Fibroblast of pulmonary artery (primary cell): ENCODE measurements around the gene MLF2.
A peak's percentile ranks its signal among the peaks of the same experiment; 100 is the strongest.

Experiments used
- DNase-seq: peaks from one replicate; pipeline ENCODE4 v3.0.0-alpha.2; 2010; ENCODE audit warnings: low read depth
- H3K4me3 ChIP-seq: replicated peaks from 2 replicates; pipeline ENCODE4 v1.5.1; 2011; ENCODE audit warnings: low read depth, mild to moderate bottlenecking, control low read depth, low read length, moderate library complexity
- TF ChIP-seq, protein P1 (sequence below): IDR thresholded peaks from 2 replicates; pipeline ENCODE4 v1.5.1; 2011; ENCODE audit warnings: mild to moderate bottlenecking, control low read depth, low read length, inconsistent platforms; ENCODE audit errors: missing control alignments

MLF2 gene

DNA sequence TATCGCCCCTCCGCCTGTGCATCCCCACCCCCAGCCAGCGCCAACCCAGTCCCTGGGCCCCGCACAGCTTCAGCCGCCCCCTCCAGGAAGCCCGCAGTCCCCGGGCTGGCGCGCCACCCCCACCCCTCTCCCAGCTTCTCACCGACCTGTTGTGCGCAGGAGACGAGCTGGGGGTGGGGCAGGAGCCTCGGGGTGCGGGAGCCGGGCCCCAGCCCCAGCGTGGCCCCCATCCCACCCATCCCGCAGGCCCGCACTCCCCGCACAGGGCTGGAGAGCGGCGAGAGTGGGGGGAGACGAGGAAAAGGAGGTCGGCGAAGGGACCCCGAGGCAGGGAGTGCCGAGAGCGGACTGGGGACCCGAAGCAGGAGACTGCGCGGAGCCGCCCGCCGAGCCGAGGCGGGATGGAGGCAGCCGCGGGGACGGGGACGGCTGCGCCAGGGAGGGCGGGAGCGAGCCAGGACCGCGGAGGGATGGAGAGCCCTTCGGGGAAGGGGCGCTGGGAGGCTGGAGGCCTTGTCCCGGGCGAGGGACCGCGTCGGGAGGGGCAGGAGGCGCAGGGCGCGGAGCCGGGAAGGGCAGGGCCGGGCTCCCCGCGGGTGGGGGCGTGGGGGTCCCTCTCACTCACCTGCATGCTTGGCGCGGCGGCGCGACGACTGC is 52.8 kb downstream of the MLF2 start:
- H3K4me3 ChIP-seq = peak overlapping the region; percentile 45
- DNase-seq = no peak

DNA sequence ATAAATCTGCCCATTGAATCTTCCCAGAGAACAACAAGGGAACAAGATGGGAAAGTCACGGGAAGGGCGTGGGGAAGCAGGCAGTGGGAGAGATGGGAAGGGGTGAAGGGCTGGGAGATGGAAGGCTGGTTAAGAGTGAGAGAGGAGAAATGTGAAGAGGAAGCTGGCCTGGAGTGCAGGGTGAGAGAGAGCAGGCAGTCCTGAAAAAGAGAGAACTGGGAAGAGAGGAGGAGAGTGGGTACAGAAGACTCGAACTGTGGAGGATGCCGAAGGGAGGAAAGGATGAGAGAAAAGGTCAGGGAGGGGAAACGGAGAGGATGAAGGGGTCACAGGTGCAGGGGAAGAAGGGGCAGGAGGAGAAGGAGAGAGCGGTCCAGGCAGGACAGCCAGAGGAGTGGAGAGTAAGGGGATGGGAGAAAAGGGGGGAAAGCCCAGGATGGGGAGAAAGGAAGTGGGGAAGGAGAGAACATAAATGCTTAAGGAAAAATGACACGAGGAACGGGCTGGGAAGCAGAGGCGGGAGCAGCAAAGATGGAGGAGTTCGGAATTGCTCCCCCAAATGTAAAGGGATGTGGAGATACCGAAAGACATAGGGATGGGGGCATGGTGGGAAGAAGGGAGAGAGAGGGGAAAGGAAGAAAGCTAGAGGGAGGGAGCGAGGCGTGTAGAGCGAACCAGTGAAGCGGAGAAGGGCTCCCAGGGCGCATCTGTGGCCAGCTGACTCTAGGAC is 53.5 kb downstream of the MLF2 start:
- peak overlapping the region; percentile 45 for H3K4me3 ChIP-seq
- DNase-seq = no peak
- TF ChIP-seq, protein P1, sequence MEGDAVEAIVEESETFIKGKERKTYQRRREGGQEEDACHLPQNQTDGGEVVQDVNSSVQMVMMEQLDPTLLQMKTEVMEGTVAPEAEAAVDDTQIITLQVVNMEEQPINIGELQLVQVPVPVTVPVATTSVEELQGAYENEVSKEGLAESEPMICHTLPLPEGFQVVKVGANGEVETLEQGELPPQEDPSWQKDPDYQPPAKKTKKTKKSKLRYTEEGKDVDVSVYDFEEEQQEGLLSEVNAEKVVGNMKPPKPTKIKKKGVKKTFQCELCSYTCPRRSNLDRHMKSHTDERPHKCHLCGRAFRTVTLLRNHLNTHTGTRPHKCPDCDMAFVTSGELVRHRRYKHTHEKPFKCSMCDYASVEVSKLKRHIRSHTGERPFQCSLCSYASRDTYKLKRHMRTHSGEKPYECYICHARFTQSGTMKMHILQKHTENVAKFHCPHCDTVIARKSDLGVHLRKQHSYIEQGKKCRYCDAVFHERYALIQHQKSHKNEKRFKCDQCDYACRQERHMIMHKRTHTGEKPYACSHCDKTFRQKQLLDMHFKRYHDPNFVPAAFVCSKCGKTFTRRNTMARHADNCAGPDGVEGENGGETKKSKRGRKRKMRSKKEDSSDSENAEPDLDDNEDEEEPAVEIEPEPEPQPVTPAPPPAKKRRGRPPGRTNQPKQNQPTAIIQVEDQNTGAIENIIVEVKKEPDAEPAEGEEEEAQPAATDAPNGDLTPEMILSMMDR = no peak

More for the DNA sequence above, 52.8 kb downstream of the MLF2 start:
- TF ChIP-seq, protein P1 = no peak

DNA sequence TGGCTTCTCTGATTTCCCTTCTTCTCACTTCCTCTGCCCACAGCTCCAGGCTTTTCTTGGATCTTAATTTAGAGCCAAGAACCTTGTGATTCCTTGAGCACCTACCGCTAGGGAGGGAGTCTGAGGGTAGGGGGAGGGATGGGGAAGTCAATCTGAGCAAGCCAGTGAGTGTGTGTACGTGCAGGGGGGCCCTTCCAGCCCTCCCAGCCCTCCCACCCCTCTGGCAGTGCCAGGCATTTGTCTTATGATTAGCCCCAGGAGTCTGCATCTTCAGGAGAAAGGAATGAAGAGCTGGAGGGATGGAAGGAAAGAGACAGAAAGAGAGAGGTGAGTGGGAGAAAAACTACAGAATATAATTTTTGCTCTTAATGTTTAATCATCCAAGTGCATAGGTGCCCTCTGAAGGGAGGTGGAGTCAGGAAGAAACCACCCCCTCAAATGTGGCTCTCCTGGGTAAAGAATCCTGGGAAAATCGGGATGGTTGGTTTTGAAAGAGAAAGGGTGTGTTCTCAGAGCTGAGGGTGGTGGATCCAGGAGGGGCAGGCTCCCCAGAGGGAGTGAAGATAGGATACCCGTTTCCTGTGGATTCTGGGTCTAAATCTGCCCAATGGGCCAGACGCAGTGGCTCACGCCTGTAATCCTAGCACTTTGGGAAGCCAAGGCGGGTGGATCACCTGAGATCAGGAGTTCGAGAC is 54.4 kb downstream of the MLF2 start:
- DNase-seq = no peak
- TF ChIP-seq, protein P1 = no peak
- H3K4me3 ChIP-seq = no peak overlapping the region
